ENCODE measurements around the gene UNC45B. TPM values are rescaled to one million over a fixed set of nuclear protein-coding genes. Genes with fewer than 3 reads are reported as not detected.
A peak's percentile ranks its signal among the peaks of the same experiment; 100 is the strongest.
"Not testable (repeated sequence)": the region's sequence is repeated elsewhere in the genome, so short reads cannot be mapped to it uniquely, and the experiment has no call there.

UNC45B gene
- total RNA-seq, 2 donors from 2014 or later, result 118 to 131 TPM

- Histone ChIP-seq H3K4me3 (no peak overlapping the region), H3K36me3 (no peaks in the 10 kb centered on the region), H3K4me1 (peaks cover 0 to 22% of the 10 kb centered on the region in 2 donors), H3K9me3 (no peaks in the 10 kb centered on the region), H3K27ac (no peak overlapping the region), H3K27me3 (no peaks in the 10 kb centered on the region)
- TF ChIP-seq CTCF (IDR thresholded peaks at IDR 0.05), result no peak
- DNase-seq (ENCODE audit: low spot score), result no peak
Measured at GRCh38 chr17:35144840-35145239, 2.8 kb upstream of the UNC45B start.

GRCh38 chr17:35146214-35146833 is 1.3 kb upstream of the UNC45B start:
- TF ChIP-seq CTCF (IDR thresholded peaks at IDR 0.05), result no peak
- peaks cover 0 to 15% of the 10 kb centered on the region in 2 donors for H3K4me1 ChIP-seq
- H3K4me3 ChIP-seq, result no peak overlapping the region
- H3K27ac ChIP-seq, result peak overlapping the region; percentile 82 to 91
- no peaks in the 10 kb centered on the region for H3K9me3 ChIP-seq
- no peaks in the 10 kb centered on the region for H3K27me3 ChIP-seq
- H3K36me3 ChIP-seq, result no peaks in the 10 kb centered on the region
- DNase-seq (ENCODE audit: low spot score), result no peak

- no peak for TF ChIP-seq CTCF (IDR thresholded peaks at IDR 0.05)
- Histone ChIP-seq H3K4me1 (peaks cover 0 to 10% of the 10 kb centered on the region in 2 donors), H3K36me3 (peaks cover 8% of the 10 kb centered on the region), H3K4me3 (peak overlapping the region; percentile 47 to 48), H3K9me3 (no peaks in the 10 kb centered on the region), H3K27ac (peak overlapping the region; percentile 82 to 91), H3K27me3 (no peaks in the 10 kb centered on the region)
- DNase-seq (ENCODE audit: low spot score), result no peak
Measured at GRCh38 chr17:35148144-35148543, 527 bp downstream of the UNC45B start.

GRCh38 chr17:35149941-35150340 is 2.3 kb downstream of the UNC45B start:
- no peak for TF ChIP-seq CTCF (IDR thresholded peaks at IDR 0.05)

GRCh38 chr17:35151080-35151479 is 3.5 kb downstream of the UNC45B start:
- not testable (repeated sequence) for H3K27ac ChIP-seq; H3K27me3 ChIP-seq; DNase-seq (ENCODE audit: low spot score); H3K4me3 ChIP-seq; H3K9me3 ChIP-seq
- Histone ChIP-seq H3K36me3 (peaks cover 26% of the 10 kb centered on the region), H3K4me1 (peaks cover 0 to 10% of the 10 kb centered on the region in 2 donors)

More at GRCh38 chr17:35149941-35150340, 2.3 kb downstream of the UNC45B start:
- Histone ChIP-seq H3K36me3 (peaks cover 16% of the 10 kb centered on the region), H3K27me3 (no peaks in the 10 kb centered on the region), H3K9me3 (no peaks in the 10 kb centered on the region), H3K4me1 (peaks cover 0 to 10% of the 10 kb centered on the region in 2 donors), H3K4me3 (no peak overlapping the region), H3K27ac (no peak overlapping the region)
- DNase-seq (ENCODE audit: low spot score), result no peak

- no peak for TF ChIP-seq CTCF (IDR thresholded peaks at IDR 0.05)
- H3K4me3 ChIP-seq, result no peak overlapping the region
- H3K9me3 ChIP-seq, result no peaks in the 10 kb centered on the region
- peaks cover 0 to 5% of the 10 kb centered on the region in 2 donors for H3K4me1 ChIP-seq
- no peak overlapping the region for H3K27ac ChIP-seq
- DNase-seq (ENCODE audit: low spot score), result no peak
- peaks cover 36% of the 10 kb centered on the region for H3K36me3 ChIP-seq
- no peaks in the 10 kb centered on the region for H3K27me3 ChIP-seq
Measured at GRCh38 chr17:35152421-35153140, 5.0 kb downstream of the UNC45B start.

All from right atrium auricular region (tissue), 2 donors.